ENCODE measurements around the gene ANKRD62.
"Not testable (repeated sequence)": the region's sequence is repeated elsewhere in the genome, so short reads cannot be mapped to it uniquely, and the experiment has no call there.

Gene ANKRD62

DNA sequence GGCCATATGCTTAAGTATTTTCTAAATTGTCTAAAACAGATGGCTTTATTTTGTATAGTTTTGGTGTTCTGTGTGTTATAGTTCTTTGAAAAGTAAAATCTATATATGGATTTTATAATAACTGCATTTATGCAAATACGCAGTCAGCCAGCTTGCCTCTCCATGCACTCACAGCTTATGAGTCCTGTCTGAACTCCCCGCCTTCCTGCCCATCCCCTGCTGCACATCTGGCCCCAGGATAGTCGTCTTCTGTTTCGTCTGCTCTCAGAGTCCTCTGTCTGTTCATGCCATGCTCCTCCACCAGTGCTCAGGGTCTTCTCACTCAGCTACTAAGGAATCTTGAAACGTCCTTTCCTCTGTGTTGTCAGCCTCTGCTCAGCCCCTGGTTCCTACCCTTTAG lies 28.2 kb upstream of the ANKRD62 start:
- no peak for DNase-seq (ENCODE audit: low read depth in 2 of 2)

DNA sequence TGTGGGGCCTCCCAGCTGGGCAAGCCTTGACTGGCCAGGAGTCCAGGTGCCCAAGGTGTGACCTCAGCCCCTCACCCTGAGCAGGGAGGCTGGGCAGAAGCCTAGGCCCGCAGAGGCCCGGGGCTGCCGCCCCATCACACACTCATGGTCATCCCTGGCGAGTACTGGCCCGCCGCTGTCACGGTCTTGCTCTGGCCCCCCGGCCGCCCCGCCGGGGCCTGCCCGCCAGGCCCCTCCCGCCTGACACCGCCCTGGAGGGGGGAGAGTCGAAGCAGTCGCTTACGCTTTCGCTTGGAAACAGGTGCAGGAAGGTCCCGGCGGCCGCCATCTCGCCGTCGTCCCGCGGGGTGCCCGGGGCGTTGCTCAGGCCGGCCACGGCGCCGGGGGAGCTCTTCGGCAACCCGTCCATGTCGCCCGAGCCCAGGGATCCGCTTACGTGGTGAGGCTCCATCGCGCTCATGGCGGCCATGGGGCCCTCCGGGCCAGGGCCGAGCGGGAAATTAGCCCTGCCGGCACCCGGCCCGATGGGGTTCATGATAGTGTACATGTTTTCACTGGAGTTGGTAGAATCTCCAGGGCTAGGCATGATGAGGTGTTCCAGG lies 26.6 kb upstream of the ANKRD62 start:
- no peak for DNase-seq (ENCODE audit: low read depth in 2 of 2)

DNA sequence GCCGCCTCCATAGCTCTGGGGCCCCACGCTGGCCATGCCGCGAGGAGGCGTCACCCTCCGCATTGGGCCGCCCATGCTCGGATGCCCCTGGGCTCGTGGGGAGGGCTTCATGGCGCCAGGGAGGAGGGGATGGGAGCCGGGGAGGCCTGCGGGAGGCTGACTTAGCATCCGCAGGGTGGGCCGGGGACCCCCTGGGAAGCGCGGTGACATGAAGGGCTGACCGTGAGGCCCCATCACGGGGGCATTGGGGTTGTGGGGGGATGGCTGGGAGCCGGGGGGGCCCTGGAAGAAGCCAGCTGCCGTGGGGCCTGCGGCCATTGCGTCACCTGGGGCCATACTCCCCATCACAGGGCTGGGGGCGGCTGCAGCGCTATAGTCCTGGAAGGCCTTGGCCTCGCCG lies 26.0 kb upstream of the ANKRD62 start:
- DNase-seq (ENCODE audit: low read depth in 2 of 2) = no peak

DNA sequence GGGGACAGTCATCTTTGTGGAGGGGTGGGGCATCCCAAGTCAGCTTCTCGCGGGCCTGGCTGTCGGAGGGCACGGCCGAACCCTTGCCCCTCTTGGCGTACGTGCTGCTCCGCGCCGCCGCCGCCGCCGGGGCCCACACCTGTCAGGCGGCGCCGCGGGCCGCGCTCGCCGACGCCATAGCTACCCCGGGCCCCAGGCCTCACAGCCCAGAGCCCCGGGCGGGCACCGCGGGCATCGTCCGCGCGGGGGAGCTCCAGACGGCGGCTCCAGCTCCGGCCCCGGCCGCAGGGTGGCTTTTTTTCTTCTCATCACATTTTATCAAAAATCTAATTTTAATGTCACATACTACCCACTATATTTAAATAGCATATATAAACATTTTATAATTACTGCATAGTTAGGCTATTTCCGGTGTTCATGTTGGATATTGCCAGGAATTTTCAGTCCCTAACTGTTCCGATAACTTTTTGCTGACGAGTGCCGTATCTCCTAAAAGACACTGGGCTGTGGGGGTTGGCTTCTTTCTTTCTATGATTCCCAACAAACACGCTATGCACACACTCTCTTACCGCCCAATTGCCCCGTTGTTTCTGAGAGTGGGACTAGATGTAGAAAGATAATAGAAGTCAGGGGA lies 25.2 kb upstream of the ANKRD62 start:
- not testable (repeated sequence) for DNase-seq (ENCODE audit: low read depth in 2 of 2)

DNA sequence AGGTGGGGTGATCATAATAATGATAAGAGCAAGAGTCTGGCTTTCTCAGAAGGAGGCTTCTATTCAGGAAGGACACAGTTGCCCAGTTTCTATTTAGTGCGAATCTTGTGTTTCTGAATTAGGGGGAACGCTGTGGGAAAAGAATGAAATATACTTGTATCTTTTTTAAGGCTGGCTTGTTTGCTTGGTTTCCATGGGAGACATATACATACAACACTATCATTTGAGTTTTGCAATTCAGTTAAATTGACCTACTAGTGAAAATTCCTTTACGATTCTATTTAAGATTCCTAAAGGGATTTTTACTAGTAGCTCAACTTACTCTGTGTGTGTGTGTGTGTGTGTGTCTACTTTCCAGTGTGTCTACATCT lies 24.7 kb upstream of the ANKRD62 start:
- DNase-seq (ENCODE audit: low read depth in 2 of 2) = no peak

DNA sequence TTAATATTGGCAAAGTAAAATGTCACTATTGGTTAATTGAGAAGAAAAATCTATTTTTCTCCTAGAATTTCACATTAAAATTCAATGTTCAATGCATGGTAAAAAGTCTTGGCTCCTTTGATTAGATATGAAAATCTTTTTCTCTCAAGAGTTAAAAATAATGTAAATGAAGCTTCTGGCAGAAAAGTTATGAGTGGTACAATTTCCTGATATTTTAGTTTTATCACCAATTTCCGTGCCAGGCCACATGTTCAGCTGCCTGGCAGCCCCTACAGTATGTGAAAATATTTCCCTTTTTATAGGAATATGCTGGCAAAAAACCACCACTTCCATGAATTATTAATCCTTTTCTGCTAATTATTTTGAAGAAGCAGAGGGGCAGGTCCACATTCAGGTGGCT lies 22.6 kb upstream of the ANKRD62 start:
- not testable (repeated sequence) for DNase-seq (ENCODE audit: low read depth in 2 of 2)

DNA sequence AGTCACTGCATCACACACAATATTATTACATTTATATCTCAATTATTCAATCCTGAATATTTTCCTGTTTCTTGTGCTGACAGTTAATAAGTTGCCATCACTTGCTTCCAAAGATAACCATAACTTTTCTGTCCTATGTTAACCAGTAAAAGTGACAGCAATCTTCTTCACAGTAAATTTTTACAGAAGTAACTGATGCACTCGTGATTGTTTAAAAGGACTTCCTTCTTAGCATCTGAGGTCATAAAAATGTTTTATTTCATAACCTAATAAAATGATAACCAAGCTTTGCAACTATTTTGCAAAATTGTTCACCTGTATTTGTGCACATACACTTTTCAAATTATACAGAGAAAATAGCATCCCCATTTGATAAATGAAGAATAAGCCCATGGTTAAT lies 20.6 kb upstream of the ANKRD62 start:
- DNase-seq (ENCODE audit: low read depth in 2 of 2) = no peak

DNA sequence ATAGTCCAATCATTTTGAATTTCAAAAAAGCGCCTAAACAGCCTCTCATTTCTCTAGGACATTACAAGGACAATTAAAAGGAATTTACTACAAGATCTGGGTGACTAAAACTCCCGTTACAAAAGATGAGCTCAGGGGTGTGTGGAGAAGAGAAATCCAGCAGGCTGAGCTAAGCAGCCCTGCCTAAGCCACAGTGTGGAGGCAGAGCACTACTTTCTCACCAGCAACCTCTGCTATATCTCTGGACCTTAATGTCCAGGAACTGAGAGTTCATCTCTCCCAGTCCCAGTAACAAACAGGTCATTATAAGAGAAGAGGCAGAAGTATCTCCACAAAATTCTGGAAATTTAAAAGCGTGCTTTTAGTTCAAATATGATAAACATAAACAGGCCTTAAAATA lies 18.9 kb upstream of the ANKRD62 start:
- DNase-seq (ENCODE audit: low read depth in 2 of 2) = no peak

DNA sequence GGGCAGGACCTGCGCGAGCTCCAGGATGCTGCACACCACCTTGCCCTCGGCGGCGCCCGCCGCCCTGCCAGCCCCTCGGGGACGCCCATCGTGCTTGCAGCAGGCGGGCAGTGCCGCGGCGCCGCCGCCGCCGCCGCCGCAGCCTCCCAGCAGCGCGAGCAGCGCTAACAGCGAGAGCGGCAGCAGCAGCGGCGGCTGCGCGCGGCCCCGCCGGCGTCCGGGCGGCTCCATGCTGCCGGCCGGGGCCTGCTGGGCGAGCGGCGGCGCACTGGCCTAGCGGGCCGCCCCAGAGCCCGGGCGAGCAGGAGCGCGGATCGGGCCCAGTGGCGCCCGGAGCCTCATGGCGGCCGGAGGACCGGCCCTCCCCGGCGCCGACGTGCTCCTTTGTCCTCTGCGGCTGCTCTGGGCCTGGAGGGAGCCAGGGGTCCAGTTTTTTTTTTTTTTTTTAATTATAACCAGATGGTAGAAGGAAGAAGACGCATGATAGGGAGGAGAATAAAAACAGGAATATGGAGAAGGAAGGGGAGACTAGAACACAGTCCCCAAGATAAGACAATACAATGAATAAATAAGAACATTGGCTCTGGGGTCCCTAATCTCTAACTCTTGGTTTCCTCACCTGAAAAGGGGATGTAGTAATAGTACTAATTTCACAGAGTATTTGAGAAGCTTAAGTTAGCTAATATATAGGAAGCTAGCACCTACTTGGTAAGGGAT lies 17.1 kb upstream of the ANKRD62 start:
- no peak for DNase-seq (ENCODE audit: low read depth in 2 of 2)

DNA sequence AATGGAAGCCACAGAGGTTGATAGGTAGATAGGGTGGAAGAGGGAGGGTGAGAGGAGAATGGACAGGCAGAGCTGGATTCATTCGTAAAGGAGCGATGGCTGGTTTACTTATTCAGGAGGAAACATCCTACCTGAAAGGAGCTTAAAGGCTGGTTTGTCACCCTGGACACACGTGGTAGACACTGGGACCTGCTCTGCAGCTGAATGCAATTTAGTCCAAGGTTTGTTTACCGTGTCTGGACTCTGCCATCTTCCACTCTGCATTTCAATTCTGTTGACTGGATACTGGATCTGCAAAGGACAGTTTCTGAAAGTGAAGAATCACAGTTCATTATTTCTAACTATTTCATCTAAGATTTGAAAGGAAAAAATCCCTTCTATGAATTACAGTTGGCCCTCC lies 15.6 kb upstream of the ANKRD62 start:
- not testable (repeated sequence) for DNase-seq (ENCODE audit: low read depth in 2 of 2)

DNA sequence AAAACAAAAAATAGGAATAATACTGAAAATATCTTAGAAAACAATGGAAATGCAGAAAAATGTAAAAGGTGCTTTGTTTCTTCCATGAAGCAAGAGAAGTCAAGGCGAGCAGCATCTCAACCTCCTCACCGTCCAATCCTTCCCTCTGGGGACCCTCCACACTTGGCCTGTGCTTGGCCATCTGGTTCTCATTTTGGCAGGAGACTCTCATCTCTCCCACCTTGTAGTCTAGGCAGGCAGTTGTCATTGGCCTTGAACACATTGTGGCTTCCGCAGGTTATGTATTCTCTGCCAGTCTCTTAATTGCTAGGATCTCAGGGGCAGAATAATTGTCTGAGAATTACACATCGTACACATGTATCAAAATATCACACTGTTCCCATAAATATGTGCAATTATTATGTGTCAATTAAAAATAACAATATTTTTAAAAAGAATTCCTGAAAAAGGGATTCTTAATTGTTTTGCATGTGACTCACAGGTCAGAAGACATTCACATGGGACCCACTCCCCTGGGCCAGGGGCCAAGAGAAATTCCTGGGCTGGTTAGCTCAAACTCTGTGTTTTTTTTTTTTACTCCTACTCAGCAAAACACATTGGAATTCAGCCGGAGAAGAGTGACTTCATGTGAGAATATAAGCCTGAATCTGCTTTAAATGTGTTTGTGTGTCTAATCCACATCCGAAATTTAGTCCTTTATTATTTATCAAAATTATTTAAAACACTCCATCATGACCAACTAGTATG lies 14.0 kb upstream of the ANKRD62 start:
- no peak for DNase-seq (ENCODE audit: low read depth in 2 of 2)

DNA sequence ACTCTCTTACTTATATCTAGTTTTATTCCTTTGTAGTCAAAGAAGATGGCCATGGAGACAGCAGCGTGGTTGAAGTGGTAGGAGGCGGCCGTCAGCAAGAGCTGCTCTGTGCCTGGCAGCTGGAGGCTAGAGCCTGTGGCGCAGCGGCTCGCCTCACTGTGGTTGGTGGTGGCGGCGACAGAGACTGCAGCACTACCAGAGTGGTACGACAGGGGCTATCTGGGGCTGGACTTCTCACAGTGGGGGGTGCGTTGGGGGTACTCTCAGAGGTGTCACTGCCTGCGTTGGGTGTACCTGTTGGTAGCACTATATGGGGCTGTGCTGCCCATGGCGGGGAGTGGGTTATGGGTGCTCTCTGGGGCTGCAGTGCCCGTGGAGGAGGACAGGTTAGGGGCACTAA lies 8.5 kb upstream of the ANKRD62 start:
- DNase-seq (ENCODE audit: low read depth in 2 of 2) = no peak

DNA sequence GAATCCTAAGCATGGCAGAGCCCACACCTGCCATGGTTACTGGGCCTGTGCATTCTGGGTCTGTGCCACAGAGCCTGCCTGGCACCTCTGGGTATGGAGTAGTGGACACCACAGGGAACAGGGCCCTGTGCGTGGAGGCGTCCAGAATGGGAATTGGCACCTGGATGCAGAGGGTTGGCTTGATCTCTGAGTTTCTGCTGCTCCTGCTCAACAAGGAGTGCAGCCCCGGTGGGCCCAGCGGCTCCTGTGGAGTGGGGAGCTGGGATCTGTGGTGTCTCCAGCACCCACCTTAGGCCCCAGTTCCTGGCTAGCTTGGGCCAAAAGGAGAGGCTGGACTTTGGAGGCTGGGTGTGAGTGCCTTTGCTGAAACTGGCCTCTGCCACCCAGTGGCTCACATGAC lies 7.9 kb upstream of the ANKRD62 start:
- no peak for DNase-seq (ENCODE audit: low read depth in 2 of 2)

DNA sequence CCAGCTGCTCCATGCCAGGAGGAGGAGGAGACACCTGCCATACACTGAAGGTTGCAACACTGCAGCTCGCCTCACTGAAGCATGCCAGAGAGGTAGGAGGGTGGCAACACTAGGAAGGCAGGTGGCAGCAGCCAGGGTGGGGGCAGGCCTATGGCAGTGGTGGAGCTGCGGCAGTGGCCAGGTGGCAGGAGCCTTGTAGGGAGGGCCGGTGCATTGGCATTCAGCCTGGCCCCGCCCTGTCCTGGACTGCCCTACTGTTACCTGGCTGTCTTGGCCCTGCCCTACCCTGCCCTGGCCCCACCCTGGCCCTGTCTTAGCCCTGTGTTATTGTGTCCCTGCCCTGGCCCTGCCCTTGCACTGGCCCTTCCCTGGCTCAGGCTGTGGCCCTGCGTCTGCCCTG lies 7.4 kb upstream of the ANKRD62 start:
- no peak for DNase-seq (ENCODE audit: low read depth in 2 of 2)

DNA sequence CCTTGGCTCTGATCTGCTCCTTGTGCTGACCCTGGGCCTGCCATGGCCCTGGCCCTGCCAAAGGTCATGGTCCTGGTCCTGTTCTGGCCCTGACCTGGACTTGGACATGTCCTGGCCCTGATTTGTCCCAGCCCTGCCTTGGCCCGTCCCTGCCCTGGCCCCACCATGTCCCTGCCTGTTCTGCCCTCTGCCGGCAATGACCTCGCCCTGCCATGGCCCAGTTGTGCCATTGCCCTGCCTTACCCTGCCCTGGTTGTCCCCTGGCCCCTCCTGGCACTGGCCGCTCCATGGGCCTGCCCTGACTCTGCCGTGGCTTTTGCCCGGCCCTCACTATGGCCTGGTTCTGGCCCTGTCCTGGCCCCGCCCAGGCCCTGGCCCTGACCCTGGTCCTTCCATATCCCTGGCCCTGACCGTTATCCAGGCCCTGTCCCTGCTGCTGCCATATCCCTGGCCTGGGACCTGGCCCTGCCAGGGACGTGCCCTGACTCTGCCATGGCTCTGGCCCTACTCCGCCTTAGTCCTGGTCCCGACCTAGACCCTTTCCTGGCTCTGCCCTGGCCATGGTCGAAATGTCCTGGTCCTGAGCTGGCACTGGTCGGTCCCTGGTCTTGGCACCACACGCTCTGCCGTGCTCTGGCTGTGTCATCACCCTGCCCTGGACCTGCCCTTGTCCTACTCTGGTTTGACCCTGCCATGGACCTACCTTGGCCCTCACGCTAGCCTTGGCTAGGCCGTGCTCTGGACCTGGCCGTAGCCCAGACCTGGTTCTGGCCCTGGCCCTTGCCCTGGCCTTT lies 6.8 kb upstream of the ANKRD62 start:
- DNase-seq (ENCODE audit: low read depth in 2 of 2) = no peak

DNA sequence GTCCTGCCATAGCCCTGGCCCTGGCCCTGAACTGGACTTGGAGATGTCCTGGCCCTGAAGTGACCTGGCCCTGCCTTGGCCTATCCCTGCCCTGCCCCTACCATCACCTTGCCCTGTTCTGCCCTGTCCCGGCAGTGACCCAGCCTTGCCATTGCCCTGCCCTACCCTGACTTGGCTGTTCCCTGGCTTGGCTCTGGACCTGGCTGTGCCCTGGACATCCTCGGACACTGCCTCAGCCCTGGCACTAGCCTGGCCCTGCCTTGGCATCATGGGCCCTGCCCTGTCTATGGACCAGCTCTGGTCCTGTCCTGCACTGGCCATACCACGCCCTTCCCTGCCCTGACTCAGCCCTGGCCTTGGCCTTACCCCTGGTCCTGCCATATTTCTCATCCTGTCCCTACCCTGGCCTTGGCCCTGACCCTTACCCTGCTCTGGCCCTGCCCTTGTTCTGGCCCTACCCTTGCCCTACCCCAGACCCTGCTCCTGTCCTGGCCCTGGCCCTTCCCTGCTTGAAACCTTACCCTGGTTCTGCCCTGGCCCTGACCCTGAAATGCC lies 6.1 kb upstream of the ANKRD62 start:
- no peak for DNase-seq (ENCODE audit: low read depth in 2 of 2)

DNA sequence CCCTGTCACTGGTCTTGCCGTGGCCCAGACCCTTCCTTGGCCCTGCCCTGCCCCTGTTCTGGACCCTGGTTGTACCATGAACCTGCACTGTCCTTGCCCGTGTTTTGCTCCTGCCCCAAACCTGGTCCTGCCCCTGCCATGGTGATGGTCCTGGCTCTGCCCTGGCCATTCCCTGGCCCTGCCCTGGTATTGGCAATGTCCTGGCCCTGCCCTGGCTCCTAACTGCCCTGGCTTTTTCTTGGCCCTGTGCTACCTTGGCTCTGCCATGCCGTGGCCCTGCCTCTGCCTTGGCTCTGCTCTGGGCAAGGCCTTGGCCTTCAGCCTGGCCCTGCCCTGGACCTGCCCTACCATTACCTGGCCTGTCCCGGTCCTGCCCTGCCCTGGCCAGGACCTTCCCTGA lies 5.5 kb upstream of the ANKRD62 start:
- DNase-seq (ENCODE audit: low read depth in 2 of 2) = no peak

DNA sequence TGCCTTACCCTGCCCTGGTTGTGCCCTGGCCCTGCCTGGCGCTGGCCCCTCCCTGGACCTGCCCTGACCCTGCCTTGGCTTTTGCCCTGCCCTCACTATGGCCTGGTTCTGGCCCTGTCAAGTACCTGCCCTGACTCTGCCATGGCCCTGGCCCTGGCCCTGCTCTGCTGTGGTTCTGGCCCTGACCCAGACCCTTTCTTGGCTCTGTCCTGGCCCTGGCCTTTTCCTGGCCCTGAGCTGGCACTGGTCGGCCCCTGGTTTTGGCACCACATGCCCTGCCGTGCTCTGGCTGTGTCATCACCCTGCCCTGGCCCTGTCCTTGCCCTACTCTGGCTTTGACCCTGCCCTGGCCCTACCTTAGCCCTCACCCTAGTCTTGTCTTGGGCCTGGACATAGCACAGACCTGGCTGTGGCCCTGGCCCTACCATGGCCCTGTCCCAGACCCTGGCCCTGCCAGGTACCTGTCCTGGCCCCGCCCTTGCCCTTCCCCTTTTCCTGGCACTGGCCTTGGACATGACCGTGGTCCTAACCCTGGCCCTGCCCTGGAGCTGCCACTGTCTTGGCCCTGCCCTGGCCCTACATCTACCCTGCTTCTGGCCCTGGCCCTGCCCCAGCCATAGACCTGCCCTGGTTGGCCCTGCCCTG lies 4.8 kb upstream of the ANKRD62 start:
- no peak for DNase-seq (ENCODE audit: low read depth in 2 of 2)

DNA sequence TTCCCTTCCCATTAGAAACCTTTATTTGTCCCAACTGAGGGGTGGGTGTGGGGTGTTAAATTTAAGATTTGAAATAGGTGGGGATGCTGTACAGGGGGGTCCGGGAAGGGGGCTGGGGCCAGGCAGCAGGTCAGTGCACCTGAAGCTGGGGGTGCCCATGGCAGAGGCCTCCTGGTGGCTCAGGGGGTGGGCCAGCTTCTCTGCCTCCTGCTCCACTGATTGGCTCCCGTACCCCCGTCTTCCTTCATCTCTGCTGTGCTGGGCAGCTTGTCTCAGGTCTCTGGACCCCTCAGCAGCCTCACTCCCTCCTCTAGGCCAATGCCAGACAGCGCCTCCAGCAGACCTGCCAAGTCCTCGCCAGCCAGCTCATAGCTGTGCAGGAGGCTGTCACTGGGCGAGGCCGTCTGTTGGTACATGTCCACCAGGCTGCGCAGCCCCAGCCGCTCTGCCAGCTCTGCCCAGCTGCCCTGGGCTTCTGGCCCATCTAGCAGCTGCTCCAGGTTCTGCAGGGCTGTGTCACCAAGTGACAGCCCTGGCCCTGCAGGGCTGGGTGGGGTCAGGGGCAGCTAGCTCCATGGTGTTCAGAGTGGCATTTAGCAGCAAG lies 2.0 kb upstream of the ANKRD62 start:
- DNase-seq (ENCODE audit: low read depth in 2 of 2) = no peak

DNA sequence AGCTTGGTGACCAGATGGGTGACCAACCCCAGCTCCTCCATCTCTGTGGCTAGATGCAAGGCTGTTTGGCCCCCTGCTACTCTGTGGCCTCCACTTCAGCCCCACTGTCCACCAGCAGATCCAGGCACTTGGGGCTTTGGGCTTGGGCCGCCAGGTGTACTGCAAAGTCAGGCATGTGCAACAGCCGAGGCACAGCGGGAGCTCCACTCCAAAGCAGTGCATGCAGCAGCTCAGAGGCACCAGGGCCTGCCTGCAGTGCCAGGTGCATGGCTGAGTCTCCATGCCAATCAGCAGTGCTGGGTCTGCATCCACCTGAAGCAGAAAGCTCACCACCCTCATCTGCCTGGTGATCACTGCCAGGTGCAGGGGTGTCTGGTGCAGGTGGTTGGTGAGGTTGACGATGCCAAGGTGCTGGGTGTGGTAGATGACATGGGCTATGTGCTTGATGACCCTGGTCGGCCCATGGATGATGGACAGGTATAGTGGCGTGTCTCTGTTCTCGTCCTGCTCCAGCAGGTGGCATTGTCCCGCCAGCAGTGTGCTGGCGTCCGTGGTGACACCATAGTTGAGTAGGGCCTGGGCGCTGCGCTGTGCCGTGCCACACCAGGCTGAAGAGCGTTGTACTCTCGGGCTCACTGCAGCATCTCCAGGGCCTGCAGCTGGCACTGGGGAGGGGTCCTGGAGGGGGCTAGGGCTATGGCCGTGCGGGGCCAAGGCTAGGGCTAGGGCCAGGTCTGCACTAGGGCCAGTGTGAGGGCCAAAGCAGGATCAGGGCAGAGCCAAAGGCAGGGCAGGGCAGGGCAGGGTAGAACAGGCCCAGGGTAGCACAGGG lies 1.0 kb upstream of the ANKRD62 start:
- DNase-seq (ENCODE audit: low read depth in 2 of 2) = no peak

Measured in activated CD4-positive, alpha-beta T cell treated with anti-CD3 and anti-CD28 coated beads for 24 hours (primary cell).